Small intestine (tissue), 7 donors: Measurements from ENCODE around the gene SINHCAF. TPM values are rescaled to one million over a fixed set of nuclear protein-coding genes. Genes with fewer than 3 reads are reported as not detected.

Experiments
- DNase-seq, 2 donors: peaks; one replicate each; pipeline versions ENCODE4 v3.0.0 to v3.0.0-alpha.2; 2013
- FAIRE-seq: peaks from 2 replicates; lab custom pipeline; 2012; peaks lifted over from hg19 to GRCh38; lab: Jason Lieb, UNC
- H3K27ac ChIP-seq, 3 donors: one replicate each; pipeline ENCODE4 v1.5.1; 2013; ENCODE audit warnings: low read length in 2 of 3, mild to moderate bottlenecking in 2 of 3, control low read depth in 1 of 3, inconsistent platforms in 1 of 3, low read depth in 1 of 3, moderate library complexity in 1 of 3
- H3K27me3 ChIP-seq, 3 donors: one replicate each; pipeline ENCODE4 v1.6.1; 2013; ENCODE audit warnings: low read length in 3 of 3, inconsistent platforms in 1 of 3; ENCODE audit not compliant: control insufficient read depth in 3 of 3, insufficient read depth in 3 of 3
- H3K36me3 ChIP-seq, 3 donors: one replicate each; pipeline ENCODE4 v1.6.1; 2013; ENCODE audit warnings: low read length in 3 of 3, inconsistent platforms in 1 of 3, low read depth in 1 of 3, mild to moderate bottlenecking in 1 of 3, moderate library complexity in 1 of 3; ENCODE audit not compliant: control insufficient read depth in 3 of 3, insufficient read depth in 2 of 3
- H3K4me1 ChIP-seq, 3 donors: one replicate each; pipeline ENCODE4 v1.6.1; 2013; ENCODE audit warnings: low read length in 2 of 3, inconsistent platforms in 1 of 3, low read depth in 1 of 3, mild to moderate bottlenecking in 1 of 3, moderate library complexity in 1 of 3; ENCODE audit not compliant: control insufficient read depth in 3 of 3, insufficient read depth in 2 of 3
- H3K4me3 ChIP-seq, 3 donors: one replicate each; pipeline ENCODE4 v1.5.1; 2013; ENCODE audit warnings: low read length in 3 of 3, control low read depth in 1 of 3, inconsistent platforms in 1 of 3, low read depth in 1 of 3, mild to moderate bottlenecking in 1 of 3, moderate library complexity in 1 of 3
- H3K9me3 ChIP-seq, 2 donors: one replicate each; pipeline ENCODE4 v1.6.1; 2013; ENCODE audit warnings: low read depth in 1 of 2, low read length in 1 of 2; ENCODE audit not compliant: control insufficient read depth in 2 of 2, insufficient read depth in 1 of 2
- WGBS, 3 donors: extraction: QIAGEN DNeasy Blood & Tissue Kit; methylation state at CpG; one replicate each; pipeline ENCODE4 v1.1.7; 2013; 5-methylcytosine and 5-hydroxymethylcytosine counted together
- polyA plus RNA-seq, 4 donors: library from polyadenylated mRNA; stranded (reverse) in 3 of 4; unstranded in 1 of 4; fragments of 200-250 nt in 3 of 4; fragments of 120-200 nt in 1 of 4; gene quantifications; one replicate each; pipeline versions ENCODE4 v1.2.1 to v1.2.3, GENCODE V29; 2013
- donor health status: healthy with polysubstance abuse.
- donor health status: control.
- donor health status: control.
- donor health status: Bipolar disorder and iron deficiency.
- donor health status: healthy.

SINHCAF gene
- polyA plus RNA-seq, 4 donors, result 26.7 to 78.6 (median 33.5) TPM

- Histone ChIP-seq H3K9me3 (no peaks in the 10 kb centered on the region), H3K36me3 (peaks cover 0 to 9% (median 2%) of the 10 kb centered on the region in 3 donors), H3K4me3 (no peak overlapping the region), H3K4me1 (peaks cover 0 to 4% (median 2%) of the 10 kb centered on the region in 3 donors), H3K27ac (no peak overlapping the region), H3K27me3 (no peaks in the 10 kb centered on the region)
- no peak for DNase-seq
- no peak for FAIRE-seq
- 72 to 87% (median 82%) methylated on average over 1 of the region's 1 CpG for WGBS, 3 donors
These were observed 16.7 kb downstream of the SINHCAF start for GRCh38 chr12:31309279-31309678.

DNA sequence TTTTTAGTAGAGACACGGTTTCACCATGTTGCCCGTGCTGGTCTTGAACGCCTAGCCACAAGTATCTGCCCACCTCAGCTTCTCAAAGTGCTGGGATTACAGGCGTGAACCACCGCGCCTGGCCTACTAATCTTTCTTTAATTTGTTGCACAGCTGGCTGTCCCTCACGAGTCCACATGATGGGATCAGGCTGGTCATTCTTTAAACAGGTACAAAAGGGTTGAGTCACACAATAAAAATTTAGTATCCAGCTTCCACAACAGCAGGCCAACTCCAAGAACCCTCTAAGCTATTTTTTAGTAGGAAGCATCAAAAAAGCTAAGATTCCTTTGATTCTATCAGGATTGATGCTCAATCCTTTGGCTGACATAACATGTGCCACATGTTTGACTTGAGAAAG is 17.8 kb downstream of the SINHCAF start:
- Histone ChIP-seq H3K9me3 (no peaks in the 10 kb centered on the region), H3K4me3 (no peak overlapping the region), H3K27ac (no peak overlapping the region), H3K27me3 (no peaks in the 10 kb centered on the region), H3K4me1 (peaks cover 0 to 4% (median 2%) of the 10 kb centered on the region in 3 donors), H3K36me3 (peaks cover 0 to 15% (median 3%) of the 10 kb centered on the region in 3 donors)
- WGBS, 3 donors, result 88 to 91% (median 91%) methylated on average over 7 of the region's 7 CpGs
- no peak for DNase-seq
- FAIRE-seq, result no peak

- Histone ChIP-seq H3K9me3 (no peaks in the 10 kb centered on the region), H3K36me3 (peaks cover 0 to 18% (median 6%) of the 10 kb centered on the region in 3 donors), H3K4me1 (peaks cover 0 to 4% (median 2%) of the 10 kb centered on the region in 3 donors), H3K27me3 (no peaks in the 10 kb centered on the region), H3K27ac (no peak overlapping the region), H3K4me3 (no peak overlapping the region)
- FAIRE-seq (no peak), DNase-seq (no peak)
- 71 to 100% (median 90%) methylated on average over 1 of the region's 1 CpG for WGBS, 3 donors
These were observed 19.1 kb downstream of the SINHCAF start for GRCh38 chr12:31306866-31307265.

DNA sequence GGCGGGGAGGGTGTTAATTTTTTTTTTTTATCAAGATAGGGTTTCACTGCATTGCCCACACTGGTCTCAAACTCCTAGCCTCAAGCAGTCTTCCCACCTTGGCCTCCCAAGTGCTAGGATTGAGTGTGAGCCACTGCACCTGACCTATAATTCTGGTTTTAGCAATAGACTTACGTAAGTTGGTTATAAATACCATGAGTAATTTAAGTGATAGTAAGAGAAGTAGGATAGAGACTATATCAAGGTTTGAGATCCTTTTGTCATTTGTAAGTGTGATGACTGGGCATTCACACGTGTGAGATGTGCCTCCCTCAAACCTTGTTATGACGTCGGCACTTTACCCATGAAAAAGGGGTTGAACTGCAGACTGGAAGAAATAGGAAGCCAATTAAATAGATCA is 22.5 kb downstream of the SINHCAF start:
- DNase-seq, result no peak
- WGBS, 3 donors, result 92 to 98% (median 94%) methylated on average over 5 of the region's 5 CpGs
- FAIRE-seq, result no peak

DNA sequence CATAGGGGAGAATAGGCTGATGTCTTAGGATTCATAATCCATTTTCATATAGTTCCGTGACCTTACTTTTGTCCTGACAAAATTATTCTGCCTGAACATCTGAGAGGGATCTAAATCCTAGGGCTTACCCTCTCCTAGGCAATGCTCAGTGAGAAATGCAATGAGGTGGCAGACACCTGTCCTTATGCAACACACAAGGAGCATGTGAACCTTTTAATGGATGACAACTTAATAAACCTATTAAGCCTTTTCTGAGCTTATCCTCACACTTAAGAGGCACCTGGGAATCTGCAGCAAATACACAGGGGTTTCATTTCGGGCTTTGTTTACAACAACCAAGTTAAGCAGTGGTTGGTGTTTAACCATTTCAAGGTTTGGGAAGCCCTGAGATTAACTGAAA is 24.6 kb downstream of the SINHCAF start:
- no peak for FAIRE-seq
- Histone ChIP-seq H3K4me1 (peaks cover 0 to 4% (median 2%) of the 10 kb centered on the region in 3 donors), H3K36me3 (peaks cover 0 to 20% (median 13%) of the 10 kb centered on the region in 3 donors), H3K9me3 (no peaks in the 10 kb centered on the region), H3K27ac (no peak overlapping the region), H3K27me3 (no peaks in the 10 kb centered on the region), H3K4me3 (no peak overlapping the region)
- 89 to 96% (median 90%) methylated on average over 2 of the region's 2 CpGs for WGBS, 3 donors
- DNase-seq, result no peak

More for the DNA sequence above, 22.5 kb downstream of the SINHCAF start:
- Histone ChIP-seq H3K4me3 (no peak overlapping the region), H3K9me3 (no peaks in the 10 kb centered on the region), H3K36me3 (peaks cover 0 to 12% (median 6%) of the 10 kb centered on the region in 3 donors), H3K27ac (no peak overlapping the region), H3K27me3 (no peaks in the 10 kb centered on the region), H3K4me1 (peaks cover 0 to 4% (median 2%) of the 10 kb centered on the region in 3 donors)

GRCh38 chr12:31300783-31301182 is 25.2 kb downstream of the SINHCAF start:
- H3K9me3 ChIP-seq, result no peaks in the 10 kb centered on the region
- no peak for FAIRE-seq
- H3K4me1 ChIP-seq, result peaks cover 0 to 4% (median 0%) of the 10 kb centered on the region in 3 donors
- H3K4me3 ChIP-seq, result no peak overlapping the region
- 89 to 99% (median 94%) methylated on average over 3 of the region's 3 CpGs for WGBS, 3 donors
- no peak for DNase-seq
- no peaks in the 10 kb centered on the region for H3K27me3 ChIP-seq
- no peak overlapping the region for H3K27ac ChIP-seq
- H3K36me3 ChIP-seq, result peaks cover 0 to 25% (median 14%) of the 10 kb centered on the region in 3 donors

DNA sequence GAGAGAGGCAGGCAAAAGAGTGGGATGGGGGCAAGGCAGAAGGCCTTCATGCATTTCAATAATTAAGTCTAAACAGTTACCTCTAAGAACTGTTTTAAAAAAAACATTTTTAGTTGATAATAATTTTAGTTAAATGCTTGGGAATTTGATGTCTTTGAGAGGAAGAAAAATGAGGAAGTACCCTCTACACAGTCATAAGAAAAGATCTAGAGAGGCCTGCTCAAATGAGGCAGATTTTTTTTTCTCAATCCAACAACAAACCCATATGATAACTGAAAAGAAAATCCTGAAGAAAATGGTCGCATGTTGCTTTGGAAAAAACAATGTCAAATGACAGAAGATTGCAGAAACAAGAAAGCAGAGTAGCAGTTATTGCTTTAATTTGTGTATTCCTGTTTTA is 25.6 kb downstream of the SINHCAF start:
- no peak overlapping the region for H3K4me3 ChIP-seq
- DNase-seq (no peak), FAIRE-seq (no peak)
- peaks cover 0 to 3% (median 0%) of the 10 kb centered on the region in 3 donors for H3K4me1 ChIP-seq
- peaks cover 0 to 29% (median 17%) of the 10 kb centered on the region in 3 donors for H3K36me3 ChIP-seq
- no peaks in the 10 kb centered on the region for H3K9me3 ChIP-seq
- H3K27ac ChIP-seq, result no peak overlapping the region
- no peaks in the 10 kb centered on the region for H3K27me3 ChIP-seq
- WGBS, 3 donors, result 70 to 91% (median 86%) methylated on average over 1 of the region's 1 CpG

DNA sequence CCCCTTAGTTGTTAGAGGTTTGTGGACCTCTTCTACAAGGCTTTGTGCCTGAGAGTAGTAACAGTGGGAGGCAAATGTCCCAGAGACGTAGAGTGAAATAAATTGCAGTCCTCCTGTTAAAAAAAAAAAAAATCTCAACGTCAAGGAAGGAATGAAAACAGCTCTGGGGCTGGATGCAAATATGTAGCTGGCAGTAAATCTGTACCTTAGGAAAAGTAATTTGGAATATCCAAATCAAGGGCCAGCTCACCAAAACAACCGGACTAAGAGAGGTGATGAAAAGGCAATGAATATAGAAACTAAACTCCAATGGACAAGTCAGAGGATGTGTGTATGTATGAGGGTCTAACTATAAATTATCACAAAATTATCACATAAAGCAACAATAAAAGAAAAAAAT is 27.0 kb downstream of the SINHCAF start:
- no peaks in the 10 kb centered on the region for H3K4me1 ChIP-seq
- peaks cover 0 to 29% (median 14%) of the 10 kb centered on the region in 3 donors for H3K36me3 ChIP-seq
- FAIRE-seq, result no peak
- no peak overlapping the region for H3K27ac ChIP-seq
- H3K27me3 ChIP-seq, result no peaks in the 10 kb centered on the region
- H3K9me3 ChIP-seq, result no peaks in the 10 kb centered on the region
- no peak for DNase-seq
- no peak overlapping the region for H3K4me3 ChIP-seq
- WGBS, 3 donors, result 66 to 73% (median 70%) methylated on average over 3 of the region's 3 CpGs

- H3K36me3 ChIP-seq, result peaks cover 0 to 27% (median 14%) of the 10 kb centered on the region in 3 donors
- WGBS, 3 donors, result 80 to 83% (median 81%) methylated on average over 2 of the region's 2 CpGs
These were observed 27.4 kb downstream of the SINHCAF start for GRCh38 chr12:31298515-31298910.

More at GRCh38 chr12:31298515-31298910, 27.4 kb downstream of the SINHCAF start:
- no peaks in the 10 kb centered on the region for H3K4me1 ChIP-seq
- no peak overlapping the region for H3K27ac ChIP-seq
- H3K4me3 ChIP-seq, result no peak overlapping the region
- FAIRE-seq (no peak), DNase-seq (no peak)
- no peaks in the 10 kb centered on the region for H3K27me3 ChIP-seq
- H3K9me3 ChIP-seq, result no peaks in the 10 kb centered on the region
